H1 (cell line): ENCODE results near the gene RHOBTB1. TPM values are rescaled to one million over a fixed set of nuclear protein-coding genes. Genes with fewer than 3 reads are reported as not detected.

ENCODE experiments used
- CTCF ChIA-PET: fragments of 300-600 bp; sonication (Branson Sonifier 250); formaldehyde crosslinking; loops from one replicate; lab custom pipeline; 2021; ENCODE audit not compliant: partially characterized antibody; lab: Charles Lee
- POLR2A ChIA-PET: fragments of 300-600 bp; sonication (Branson Sonifier 250); formaldehyde crosslinking; loops from one replicate; lab custom pipeline; 2021; ENCODE audit warnings: inconsistent platforms; ENCODE audit not compliant: partially characterized antibody; lab: Charles Lee
- DNase-seq, 2 experiments: peaks; one replicate each; pipeline versions ENCODE4 v3.0.0 to v3.0.0-alpha.2; 2010 to 2022; ENCODE audit warnings: low spot score in 2 of 2, low read depth in 1 of 2, mixed read lengths in 1 of 2
- FAIRE-seq: peaks from 2 replicates; lab custom pipeline; 2011; peaks lifted over from hg19 to GRCh38; lab: Jason Lieb, UNC
- H2AFZ ChIP-seq: 2 replicates; pipeline ENCODE4 v1.8.1; 2012; ENCODE audit warnings: low read length, inconsistent platforms
- H2AK5ac ChIP-seq: 2 replicates; pipeline ENCODE4 v1.6.1; 2013; ENCODE audit warnings: low read depth, low read length
- H2BK120ac ChIP-seq: replicated peaks from 2 replicates; pipeline ENCODE3; 2013; ENCODE audit warnings: low read depth, low read length, inconsistent platforms
- H2BK12ac ChIP-seq: 2 replicates; pipeline ENCODE4 v1.6.1; 2013; ENCODE audit warnings: low read depth, low read length
- H2BK15ac ChIP-seq: 2 replicates; pipeline ENCODE4 v1.6.1; 2013; ENCODE audit warnings: low read length
- H2BK20ac ChIP-seq: 2 replicates; pipeline ENCODE4 v1.6.1; 2013; ENCODE audit warnings: low read length
- H2BK5ac ChIP-seq: 2 replicates; pipeline ENCODE4 v1.6.1; 2013; ENCODE audit warnings: low read depth, low read length
- H3K14ac ChIP-seq: 2 replicates; pipeline ENCODE4 v1.6.1; 2013; ENCODE audit warnings: inconsistent platforms; ENCODE audit not compliant: insufficient read length
- H3K18ac ChIP-seq: 2 replicates; pipeline ENCODE4 v1.6.1; 2013; ENCODE audit warnings: low read length; ENCODE audit errors: extremely low read depth
- H3K23ac ChIP-seq: 2 replicates; pipeline ENCODE4 v1.6.1; 2013; ENCODE audit warnings: inconsistent platforms; ENCODE audit not compliant: insufficient read length
- H3K23me2 ChIP-seq: 2 replicates; pipeline ENCODE4 v1.6.1; 2013; ENCODE audit warnings: low read depth, low read length
- H3K27ac ChIP-seq: 2 replicates; pipeline ENCODE4 v1.6.1; 2011; ENCODE audit warnings: low read depth, low read length, inconsistent platforms
- H3K27me3 ChIP-seq, 4 experiments: replicated peaks in 1 of 4; 1 replicate in 1 of 4; 2 replicates in 3 of 4; pipeline versions ENCODE4 v1.6.1 to v1.8.1; 2011 to 2013; ENCODE audit warnings: low read length in 3 of 4, mild to moderate bottlenecking in 3 of 4, inconsistent platforms in 2 of 4, mixed read lengths in 2 of 4, moderate library complexity in 1 of 4; ENCODE audit not compliant: control insufficient read depth in 3 of 4, insufficient read depth in 3 of 4; ENCODE audit errors: extremely low read depth in 1 of 4
- H3K36me3 ChIP-seq, 4 experiments: 2 replicates each; pipeline versions ENCODE4 v1.6.1 to v1.8.1; 2011 to 2013; ENCODE audit warnings: mild to moderate bottlenecking in 4 of 4, low read length in 3 of 4, moderate library complexity in 2 of 4, control low read depth in 1 of 4, inconsistent platforms in 1 of 4; ENCODE audit not compliant: insufficient read depth in 4 of 4, control insufficient read depth in 2 of 4
- H3K4ac ChIP-seq: replicated peaks from 2 replicates; pipeline ENCODE3; 2013; ENCODE audit warnings: low read length, low read depth, mixed read lengths, inconsistent platforms; ENCODE audit not compliant: insufficient read length
- H3K4me1 ChIP-seq, 4 experiments: replicated peaks in 1 of 4; 1 replicate in 1 of 4; 2 replicates in 3 of 4; pipeline versions ENCODE4 v1.6.1 to v1.8.1; 2011 to 2013; ENCODE audit warnings: low read length in 3 of 4, inconsistent platforms in 2 of 4, mixed read lengths in 1 of 4; ENCODE audit not compliant: insufficient read depth in 4 of 4, control insufficient read depth in 3 of 4
- H3K4me2 ChIP-seq, 2 experiments: 2 replicates each; pipeline versions ENCODE4 v1.6.1 to v1.8.1; 2011 to 2013; ENCODE audit warnings: low read depth in 2 of 2, low read length in 2 of 2, control low read depth in 1 of 2, inconsistent platforms in 1 of 2, mild to moderate bottlenecking in 1 of 2; ENCODE audit not compliant: insufficient read depth in 1 of 2
- H3K4me3 ChIP-seq, 4 experiments: fragments of 200-600, 300-600 bp in 1 of 4; sonication (generic), shearing (Covaris generic), sonication (Bioruptor Twin) in 1 of 4; 2 replicates each; pipeline versions ENCODE4 v1.5.1 to v1.8.1; 2011 to 2016; ENCODE audit warnings: low read length in 4 of 4, low read depth in 3 of 4, control low read depth in 2 of 4, inconsistent platforms in 2 of 4, mild to moderate bottlenecking in 2 of 4, mixed read lengths in 1 of 4, moderate library complexity in 1 of 4; ENCODE audit not compliant: insufficient read depth in 2 of 4; ENCODE audit errors: extremely low read depth in 1 of 4
- H3K56ac ChIP-seq: replicated peaks from 2 replicates; pipeline ENCODE3; 2013; ENCODE audit warnings: low read depth, mild to moderate bottlenecking, mixed read lengths, low read length, inconsistent platforms; ENCODE audit not compliant: insufficient read length
- H3K79me1 ChIP-seq: 2 replicates; pipeline ENCODE4 v1.6.1; 2013; ENCODE audit warnings: low read depth, low read length, control low read depth
- H3K79me2 ChIP-seq, 2 experiments: 2 replicates each; pipeline versions ENCODE4 v1.6.1 to v1.8.1; 2012 to 2013; ENCODE audit warnings: low read length in 2 of 2, mild to moderate bottlenecking in 2 of 2, inconsistent platforms in 1 of 2; ENCODE audit not compliant: insufficient read depth in 2 of 2, control insufficient read depth in 1 of 2
- H3K9ac ChIP-seq, 4 experiments: replicated peaks in 1 of 4; 1 replicate in 1 of 4; 2 replicates in 3 of 4; pipeline versions ENCODE4 v1.6.1 to v1.8.1; 2011 to 2013; ENCODE audit warnings: low read depth in 3 of 4, low read length in 3 of 4, control low read depth in 2 of 4, mild to moderate bottlenecking in 2 of 4, moderate library complexity in 2 of 4, inconsistent platforms in 1 of 4; ENCODE audit errors: extremely low read depth in 1 of 4
- H3K9me3 ChIP-seq, 2 experiments: 2 replicates each; pipeline versions ENCODE4 v1.6.1 to v1.8.1; 2012 to 2013; ENCODE audit warnings: mild to moderate bottlenecking in 2 of 2, moderate library complexity in 2 of 2, control low read depth in 1 of 2, inconsistent platforms in 1 of 2, low read depth in 1 of 2, low read length in 1 of 2, mixed read lengths in 1 of 2; ENCODE audit not compliant: insufficient read depth in 2 of 2
- H4K20me1 ChIP-seq, 2 experiments: replicated peaks in 1 of 2; 2 replicates each; pipeline versions ENCODE3 to v1.8.1; 2011 to 2013; ENCODE audit warnings: inconsistent platforms in 2 of 2, low read length in 2 of 2, mild to moderate bottlenecking in 1 of 2; ENCODE audit not compliant: insufficient read depth in 2 of 2, control insufficient read depth in 1 of 2
- H4K5ac ChIP-seq: 2 replicates; pipeline ENCODE4 v1.6.1; 2013; ENCODE audit warnings: low read length, low read depth, mixed read lengths, inconsistent platforms; ENCODE audit not compliant: insufficient read length
- H4K8ac ChIP-seq: 2 replicates; pipeline ENCODE4 v1.8.0; 2013; ENCODE audit warnings: mild to moderate bottlenecking, moderate library complexity, low read length, inconsistent platforms; ENCODE audit not compliant: insufficient read depth; ENCODE audit errors: extremely low read depth
- H4K91ac ChIP-seq: replicated peaks from 2 replicates; pipeline ENCODE3; 2013; ENCODE audit warnings: low read length, mixed read lengths, inconsistent platforms; ENCODE audit not compliant: insufficient read length
- POU5F1 ChIP-seq: IDR thresholded peaks from 2 replicates; pipeline ENCODE4 v1.6.1; 2011; ENCODE audit warnings: low read depth, mild to moderate bottlenecking, low read length, moderate library complexity
- WGBS, 2 experiments: shearing (Covaris generic) in 1 of 2; methylation state at CpG; one replicate each; pipeline versions ENCODE4 v1.1.6 to v1.1.7; 2013 to 2015; ENCODE audit warnings: low lambda C conversion rate in 2 of 2, mixed read lengths in 2 of 2, inconsistent platforms in 1 of 2, low coverage in 1 of 2, missing lambda C conversion rate in 1 of 2; ENCODE audit not compliant: insufficient replicate concordance in 2 of 2, insufficient coverage in 1 of 2, insufficient read length in 1 of 2; ENCODE audit errors: extremely low coverage in 1 of 2, missing lambda C conversion rate in 1 of 2; 5-methylcytosine and 5-hydroxymethylcytosine counted together
- polyA plus RNA-seq, 7 experiments: library from polyadenylated mRNA; depleted of rRNA in 3 of 7; stranded (reverse) in 5 of 7; unstranded in 2 of 7; fragments of >200 nt in 5 of 7; fragments of 200-250 nt in 2 of 7; gene quantifications; 1 replicate in 5 of 7; 2 replicates in 1 of 7; 4 replicates in 1 of 7; pipeline versions ENCODE4 v1.2.1 to v1.2.3, GENCODE V29; 2011 to 2013; ENCODE audit warnings: missing spikeins in 2 of 7, mixed read lengths in 2 of 7
- total RNA-seq: library from RNA; stranded (reverse); fragmentation: NEBNext Ultra II Directional; extraction: Animal tissue kit (Norgen Biotek cat#: 25700); gene quantifications from 2 replicates; pipeline ENCODE4 v1.2.1, GENCODE V29; 2021

The RHOBTB1 gene
- total and polyA plus RNA-seq, 2 of the 8 experiments (the other 6 are each of a cell fraction or from before 2014, with no cell fraction given): 6.1 to 7.4 TPM

DNA sequence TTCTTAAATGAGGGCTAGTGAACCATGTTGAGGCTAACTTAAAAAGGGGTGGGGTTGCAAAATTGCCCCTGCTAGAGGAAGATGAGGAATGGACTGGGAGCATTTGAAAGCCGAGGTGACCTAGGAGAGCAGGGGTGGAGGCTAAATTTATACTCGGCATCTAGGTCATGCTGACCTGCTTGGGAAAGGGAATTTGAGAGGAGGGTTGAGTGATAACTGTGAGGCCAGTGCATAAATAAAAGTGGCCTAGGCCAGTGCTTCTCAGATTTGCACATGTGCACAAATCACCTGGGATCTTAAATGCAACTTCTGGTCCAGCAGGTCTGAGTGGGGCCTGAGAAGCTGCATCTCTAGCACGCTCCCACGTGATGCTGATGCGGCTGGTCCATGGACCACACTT lies 95.3 kb downstream of the RHOBTB1 start:
- H3K27me3 ChIP-seq: no peaks in the 10 kb centered on the region
- no peaks in the 10 kb centered on the region for H3K79me1 ChIP-seq
- no peak overlapping the region for H2AK5ac ChIP-seq
- H2BK12ac ChIP-seq: no peak overlapping the region
- H2BK5ac ChIP-seq: no peak overlapping the region
- no peak overlapping the region for H4K91ac ChIP-seq
- no peaks in the 10 kb centered on the region for H3K79me2 ChIP-seq
- no peaks in the 10 kb centered on the region for H3K23me2 ChIP-seq
- WGBS, 2 experiments: 93% methylated on average over 5 of the region's 5 CpGs; no CpG with 5 or more reads in 1 of the 2 experiments
- H3K14ac ChIP-seq: no peak overlapping the region
- no peak overlapping the region for H2BK20ac ChIP-seq
- no peaks in the 10 kb centered on the region for H3K4me1 ChIP-seq
- no peak overlapping the region for H2BK15ac ChIP-seq
- CTCF ChIA-PET: interaction anchor here (1.1 kb wide), 1 partner anchor 57 kb away, joined by 3 read pairs; no protein-coding TSS in a partner anchor
- no peak overlapping the region for H3K4me3 ChIP-seq
- no peak overlapping the region for H3K4ac ChIP-seq
- H3K9me3 ChIP-seq: peaks cover 0 to 2% of the 10 kb centered on the region in 2 experiments; a peak in 1 of 4 replicates
- H2BK120ac ChIP-seq: no peak overlapping the region
- H3K9ac ChIP-seq: no peak overlapping the region
- no peaks in the 10 kb centered on the region for H4K20me1 ChIP-seq
- no peak overlapping the region for H3K18ac ChIP-seq
- DNase-seq: no peak
- H3K4me2 ChIP-seq: no peak overlapping the region
- POLR2A ChIA-PET: no interaction called here
- no peak overlapping the region for H2AFZ ChIP-seq
- no peak overlapping the region for H4K8ac ChIP-seq
- no peaks in the 10 kb centered on the region for H3K36me3 ChIP-seq
- FAIRE-seq: no peak
- no peak overlapping the region for H3K23ac ChIP-seq
- no peak overlapping the region for H4K5ac ChIP-seq
- H3K56ac ChIP-seq: no peak overlapping the region
- TF ChIP-seq POU5F1: no peak
- no peak overlapping the region for H3K27ac ChIP-seq
